GM21529 (cell line): ENCODE measurements around the gene LBX1.
"Not testable (repeated sequence)": the region's sequence is repeated elsewhere in the genome, so short reads cannot be mapped to it uniquely, and the experiment has no call there.

Experiments used
- ATAC-seq: cut with Tn5 transposase; IDR thresholded peaks from one replicate; pipeline ENCODE4 v1.9.1; 2021; ENCODE audit not compliant: unreplicated experiment

The LBX1 gene

DNA sequence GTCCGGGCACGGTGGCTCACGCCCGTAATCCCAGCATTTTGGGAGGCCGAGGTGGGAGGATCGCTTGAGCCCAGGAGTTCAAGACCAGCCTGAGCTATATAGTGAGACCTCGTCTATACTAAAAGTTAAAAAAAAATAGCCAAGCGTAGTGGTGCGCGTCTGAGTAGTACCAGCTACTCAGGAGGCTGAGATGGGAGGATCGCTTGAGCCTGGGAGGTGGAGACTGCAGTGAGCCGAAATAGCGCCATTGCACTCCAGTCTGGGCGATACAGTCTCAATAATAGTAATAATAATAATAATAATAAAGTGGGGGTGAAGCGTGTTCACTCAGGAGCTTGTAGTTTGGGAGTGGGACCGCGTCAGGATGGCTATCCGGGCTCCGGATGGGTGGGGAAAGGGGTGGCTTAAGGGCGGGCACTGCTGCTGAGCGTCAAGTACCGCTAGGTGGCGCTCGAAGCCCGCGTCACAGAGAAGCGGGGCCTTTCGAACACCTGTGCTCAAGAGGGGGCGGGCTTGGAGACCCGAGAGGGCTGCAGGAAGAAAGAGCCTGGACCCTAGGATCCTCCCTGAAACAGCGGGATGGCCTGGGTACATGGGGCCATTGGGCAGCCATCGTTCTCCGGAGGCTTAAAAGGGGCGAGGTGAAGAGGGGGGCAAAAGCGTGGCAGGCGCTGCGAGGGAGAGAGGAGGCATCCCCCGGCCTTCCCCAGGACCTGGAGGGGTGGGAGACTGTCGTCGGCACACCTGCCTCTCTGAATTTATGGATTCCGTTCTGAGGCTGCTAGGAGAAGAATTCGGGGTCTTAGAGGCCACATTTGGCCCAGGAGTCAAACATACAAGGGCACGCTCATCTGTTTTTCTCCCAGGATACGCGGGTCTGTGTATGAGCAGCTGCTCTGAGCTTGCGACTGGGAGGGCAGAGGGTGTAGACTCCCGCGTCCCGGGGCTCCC, 14.5 kb downstream of the LBX1 start:
- ATAC-seq: peak; percentile 55

DNA sequence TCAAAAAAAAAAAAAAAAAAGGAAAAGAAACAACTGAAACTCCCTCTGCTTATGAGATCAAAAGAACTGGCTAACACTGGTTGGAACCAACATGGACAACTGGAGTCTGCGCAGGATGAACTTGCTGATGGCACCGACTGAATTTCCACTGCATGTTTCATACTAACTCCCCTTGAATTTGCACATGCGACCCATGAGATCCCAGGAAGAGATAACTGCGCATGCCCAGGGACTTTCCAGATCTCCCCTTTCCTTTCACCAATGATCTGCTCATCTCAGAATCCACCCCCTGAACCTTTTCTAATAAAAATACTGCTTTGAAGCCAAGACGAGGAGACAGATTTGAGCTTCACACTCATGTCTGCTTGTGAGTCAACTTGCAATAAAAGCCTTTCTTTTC, 20.7 kb downstream of the LBX1 start:
- ATAC-seq: no peak

DNA sequence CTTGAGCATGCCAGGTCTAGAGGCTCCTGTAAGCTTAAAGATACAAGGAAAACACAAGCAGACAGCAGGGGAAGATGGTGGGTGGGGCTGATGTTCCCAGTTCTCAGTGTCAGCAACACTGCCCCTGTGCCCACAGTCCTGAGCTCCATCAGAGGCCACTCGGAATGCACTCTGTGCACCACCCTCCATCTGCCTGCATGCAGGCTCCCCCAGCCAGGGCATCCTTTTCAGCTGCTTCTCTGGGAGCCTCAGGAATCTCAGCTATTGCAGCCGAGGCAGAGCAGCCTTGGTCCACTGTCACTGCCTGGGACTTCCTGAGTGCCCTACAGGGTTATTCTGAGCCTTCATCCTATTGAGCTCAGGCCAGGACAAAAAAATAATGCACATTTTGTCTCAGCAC, 22.2 kb downstream of the LBX1 start:
- ATAC-seq: no peak

DNA sequence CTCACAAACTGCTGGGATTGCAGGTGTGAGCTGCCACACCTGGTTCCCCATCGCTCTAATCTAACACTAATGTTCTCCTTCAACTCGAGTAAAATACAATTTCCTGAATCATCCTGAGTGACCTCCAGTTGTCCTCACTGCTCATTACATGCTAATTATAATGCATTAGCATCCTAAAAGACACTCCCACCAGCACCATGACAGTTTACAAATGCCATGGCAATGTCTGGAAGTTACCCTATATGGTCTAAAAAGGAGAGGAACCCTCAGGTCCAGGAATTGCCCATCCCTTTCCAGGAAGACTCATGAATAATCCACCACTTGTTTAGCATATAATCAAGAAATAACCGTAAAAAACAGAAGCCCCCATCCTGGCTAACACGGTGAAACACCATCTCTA, 26.6 kb downstream of the LBX1 start:
- ATAC-seq: not testable (repeated sequence)

DNA sequence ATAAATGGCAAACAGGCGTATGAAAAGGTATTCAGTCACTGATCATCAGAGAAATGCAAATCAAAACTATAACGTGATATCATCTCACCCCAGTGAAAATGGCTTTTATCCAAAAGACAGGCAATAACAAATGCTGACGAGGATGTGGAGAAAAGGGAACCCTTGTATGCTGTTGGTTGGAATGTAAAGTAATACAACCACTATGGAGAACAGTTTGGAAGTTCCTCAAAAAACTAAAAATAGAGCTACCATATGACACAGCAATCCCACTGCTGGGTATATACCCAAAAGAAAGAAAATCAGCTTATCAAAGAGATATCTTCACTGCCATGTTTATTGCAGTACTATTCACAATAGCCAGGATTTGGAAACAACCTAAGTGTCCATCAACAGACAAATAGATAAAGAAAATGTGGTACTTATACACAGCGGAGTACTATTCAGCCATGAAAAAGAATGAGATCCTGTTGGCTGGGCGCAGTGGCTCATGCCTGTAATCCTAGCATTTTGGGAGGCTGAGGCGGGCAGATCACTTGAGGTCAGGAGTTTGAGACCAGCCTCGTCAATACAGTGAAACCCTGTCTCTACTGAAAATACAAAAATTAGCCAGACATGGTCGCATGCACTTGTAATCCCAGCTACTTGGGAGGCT, 30.8 kb downstream of the LBX1 start:
- ATAC-seq: not testable (repeated sequence)

DNA sequence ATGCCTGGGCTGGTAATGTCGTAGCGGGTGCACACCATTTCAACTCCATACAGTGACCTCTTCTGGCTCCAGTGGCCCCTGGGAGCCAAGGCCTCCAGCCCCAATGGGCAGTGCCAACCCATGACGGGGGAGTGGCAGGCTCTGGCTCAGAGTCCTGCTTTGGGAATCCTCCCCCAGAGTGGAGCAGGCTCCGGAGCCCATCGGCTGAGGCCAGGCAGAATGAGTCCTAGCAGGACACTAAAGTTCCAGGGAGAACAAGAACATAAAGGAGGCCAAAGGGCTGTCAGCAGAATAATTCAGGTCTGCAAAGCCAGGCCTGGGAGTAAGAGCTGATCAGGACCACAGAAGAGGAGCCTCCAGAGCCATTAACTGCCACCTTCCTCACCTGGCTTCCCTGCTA, 33.3 kb downstream of the LBX1 start:
- ATAC-seq: no peak

DNA sequence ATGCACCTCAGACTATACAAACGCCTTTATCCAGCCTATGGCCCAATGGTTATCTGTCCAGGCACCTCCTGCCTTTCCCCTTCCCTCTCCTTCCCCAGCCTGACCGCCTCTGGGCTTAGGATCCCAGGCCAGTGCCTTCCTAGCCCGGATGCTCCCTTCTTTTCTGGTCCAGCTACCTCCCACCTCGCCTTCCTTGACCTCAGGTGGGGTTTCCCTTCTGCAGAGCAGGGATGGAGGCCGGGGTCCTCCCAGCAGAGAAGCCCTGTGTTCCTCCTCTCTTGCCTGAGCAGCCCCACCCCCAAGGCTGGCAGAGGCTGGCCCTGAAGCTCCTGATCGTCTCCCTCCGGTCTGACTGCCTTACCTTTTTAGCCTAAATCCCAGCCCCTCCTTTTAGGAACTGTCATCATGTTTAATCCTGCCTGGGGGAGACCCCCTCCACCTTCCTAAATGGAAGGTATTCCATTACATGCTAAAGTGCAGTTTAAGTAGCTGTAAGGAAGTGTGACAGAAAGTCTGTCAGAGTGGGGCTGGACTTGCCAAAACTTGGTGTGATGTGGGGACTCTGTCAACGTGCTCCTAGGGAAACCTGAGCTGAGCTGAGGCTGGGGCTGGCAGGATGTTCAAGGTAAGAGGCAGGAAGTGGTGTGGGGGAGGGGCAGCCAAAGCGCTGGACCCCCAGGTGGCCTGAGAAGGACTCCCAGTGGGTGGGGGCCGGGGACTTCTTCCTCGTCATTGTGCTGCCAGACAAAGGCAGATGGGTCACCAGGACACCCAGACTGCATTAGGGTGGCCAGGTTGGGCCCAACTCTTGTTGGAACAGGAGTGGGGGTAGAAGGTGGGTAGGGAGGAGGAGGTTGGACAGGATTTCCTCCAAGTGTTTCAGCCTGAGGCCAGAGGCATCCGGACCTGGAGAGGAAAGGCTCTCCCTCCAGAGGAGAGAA, 39.5 kb downstream of the LBX1 start:
- no peak for ATAC-seq

DNA sequence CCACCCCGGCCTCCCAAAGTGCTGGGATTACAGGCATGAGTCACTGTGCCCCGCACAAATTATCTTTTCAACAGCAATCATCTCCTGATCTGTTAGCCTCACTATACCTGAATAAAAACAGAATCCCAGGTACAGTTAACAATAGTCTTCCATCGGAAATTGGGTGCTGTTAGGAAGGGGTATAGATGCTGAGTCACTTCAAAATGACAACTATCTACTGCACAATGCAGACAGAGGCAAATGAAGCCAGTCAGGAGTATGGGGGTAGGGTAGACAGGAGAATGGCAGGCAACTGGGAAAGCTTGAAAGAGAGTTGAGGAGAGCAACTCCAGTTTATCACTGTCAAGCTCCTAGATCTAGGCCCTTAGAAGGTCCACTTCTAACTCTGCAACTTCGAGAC, 40.3 kb downstream of the LBX1 start:
- no peak for ATAC-seq

DNA sequence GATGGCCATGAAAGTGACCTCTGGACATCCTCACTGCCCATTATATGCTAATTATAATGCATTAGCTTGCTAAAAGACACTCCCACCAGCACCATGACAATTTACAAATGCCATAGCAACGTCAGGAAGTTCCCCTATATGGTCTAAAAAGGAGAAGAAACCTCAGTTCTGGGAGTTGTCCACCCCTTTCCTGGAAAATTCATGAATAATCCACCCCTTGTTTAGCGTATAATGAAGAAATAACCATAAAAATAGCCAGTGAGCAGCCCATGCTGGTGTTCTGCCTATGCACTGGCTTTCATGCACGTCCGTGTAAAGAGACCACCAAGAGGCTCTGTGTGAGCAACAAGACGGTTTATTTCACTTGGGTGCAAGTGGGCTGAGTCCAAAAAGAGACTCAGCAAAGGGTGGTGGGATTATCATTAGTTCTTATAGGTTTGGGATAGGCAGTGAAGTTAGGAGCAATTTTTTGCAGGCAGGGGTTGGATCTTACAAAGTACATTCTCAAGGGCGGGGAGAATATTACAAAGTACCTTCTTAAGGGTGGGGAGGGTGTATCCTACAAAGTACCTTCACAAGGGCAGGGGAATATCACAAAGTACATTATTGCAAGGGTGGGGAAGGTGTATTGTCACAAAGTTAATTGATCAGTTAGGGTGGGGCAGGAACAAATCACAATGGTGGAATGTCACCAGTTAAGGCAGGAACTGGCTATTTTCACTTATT, 45.6 kb downstream of the LBX1 start:
- ATAC-seq: no peak

DNA sequence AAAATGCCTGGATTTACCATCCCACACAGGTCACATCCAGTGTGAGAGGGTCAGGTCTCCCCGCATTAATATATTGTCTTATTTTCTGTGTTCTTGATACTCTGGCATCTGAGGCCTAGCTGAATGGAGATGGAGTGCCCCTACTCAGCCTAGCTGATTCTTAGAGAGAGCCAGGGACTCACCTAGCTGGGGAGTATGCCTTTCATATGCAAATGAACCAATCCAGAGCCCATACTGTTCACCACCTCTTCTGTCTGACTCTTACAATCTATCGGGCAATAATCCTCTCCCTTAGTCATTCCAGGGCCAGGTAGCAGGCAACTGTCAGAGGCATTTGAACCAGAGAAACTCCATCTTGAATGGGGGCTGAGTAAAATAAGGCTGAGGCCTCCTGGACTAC, 46.3 kb downstream of the LBX1 start:
- no peak for ATAC-seq
